Measurements from ENCODE around the gene KAT7.
A peak's percentile ranks its signal among the peaks of the same experiment; 100 is the strongest.
"Not testable (repeated sequence)": the region's sequence is repeated elsewhere in the genome, so short reads cannot be mapped to it uniquely, and the experiment has no call there.

The KAT7 gene

DNA sequence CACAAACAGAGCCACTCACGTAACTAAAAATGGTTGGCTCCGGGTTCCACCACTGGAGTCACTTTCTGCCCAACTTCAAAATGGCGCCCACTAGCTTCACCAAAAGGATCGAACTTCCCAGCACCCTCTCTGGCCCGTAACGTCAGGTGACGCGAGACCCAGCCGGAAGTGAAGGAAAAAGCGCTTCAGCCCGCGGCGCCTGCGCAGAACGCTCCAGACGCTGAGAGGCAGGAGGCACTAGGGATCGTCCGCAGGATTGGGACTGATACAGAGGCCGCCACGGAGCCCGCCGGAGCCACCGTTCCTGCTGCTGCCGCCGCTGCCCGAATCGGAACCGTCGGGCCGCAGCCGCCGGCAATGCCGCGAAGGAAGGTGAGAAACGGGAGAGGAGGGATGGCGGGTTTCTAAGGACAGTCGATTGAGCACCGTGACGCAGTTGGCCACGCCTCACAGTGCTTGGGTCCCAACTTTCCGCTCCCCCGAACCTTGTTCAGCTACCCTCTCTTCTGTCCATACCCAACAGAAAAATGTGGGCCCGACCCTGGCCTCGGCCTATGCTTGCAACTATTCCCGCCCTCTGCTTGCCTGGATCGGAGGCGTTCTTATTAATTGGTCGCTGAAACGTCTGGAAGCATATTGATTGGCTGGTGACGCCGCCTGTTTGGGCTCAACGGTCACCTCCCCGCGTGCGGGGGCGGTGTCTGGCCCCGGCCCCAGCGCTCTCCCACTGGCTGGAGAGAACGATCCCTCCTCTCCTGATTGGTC is at the start of gene KAT7:
KAT7 (plus strand) TSS at position 204 of the 765 bp plus-strand sequence; CDS start at position 358, 154 bp downstream.
- peak; percentile 100 for DNase-seq

DNA sequence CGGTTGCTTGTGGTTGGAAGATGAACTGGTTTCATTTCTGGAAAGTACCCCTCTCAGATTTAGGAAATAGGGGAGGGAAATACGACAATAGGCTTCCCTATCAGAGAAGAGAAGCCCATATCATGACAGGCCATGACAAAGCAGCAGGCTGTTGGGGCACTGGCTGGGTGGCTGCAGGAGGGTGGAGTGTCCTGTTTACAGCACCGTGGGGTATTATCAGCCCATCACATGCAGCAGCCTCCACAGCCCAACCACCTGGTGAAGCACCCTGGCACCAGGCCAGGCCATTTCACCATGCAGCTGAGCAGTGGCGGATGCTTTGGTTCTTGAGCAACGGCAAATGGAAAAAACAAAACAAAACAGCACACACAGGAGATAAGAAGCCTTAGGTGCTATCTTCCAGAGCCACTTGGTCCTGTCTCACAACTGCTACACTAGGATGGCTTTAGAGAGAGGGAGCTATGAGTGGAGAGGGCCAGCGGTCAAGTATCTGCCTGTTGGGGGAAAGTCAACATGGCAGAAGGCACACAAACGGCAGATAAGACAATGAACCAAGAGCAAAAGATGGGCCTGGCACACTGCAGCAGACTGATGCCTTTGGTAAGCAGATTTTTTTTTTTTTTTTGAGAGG is 48.7 kb upstream of the KAT7 start:
- DNase-seq = no peak

DNA sequence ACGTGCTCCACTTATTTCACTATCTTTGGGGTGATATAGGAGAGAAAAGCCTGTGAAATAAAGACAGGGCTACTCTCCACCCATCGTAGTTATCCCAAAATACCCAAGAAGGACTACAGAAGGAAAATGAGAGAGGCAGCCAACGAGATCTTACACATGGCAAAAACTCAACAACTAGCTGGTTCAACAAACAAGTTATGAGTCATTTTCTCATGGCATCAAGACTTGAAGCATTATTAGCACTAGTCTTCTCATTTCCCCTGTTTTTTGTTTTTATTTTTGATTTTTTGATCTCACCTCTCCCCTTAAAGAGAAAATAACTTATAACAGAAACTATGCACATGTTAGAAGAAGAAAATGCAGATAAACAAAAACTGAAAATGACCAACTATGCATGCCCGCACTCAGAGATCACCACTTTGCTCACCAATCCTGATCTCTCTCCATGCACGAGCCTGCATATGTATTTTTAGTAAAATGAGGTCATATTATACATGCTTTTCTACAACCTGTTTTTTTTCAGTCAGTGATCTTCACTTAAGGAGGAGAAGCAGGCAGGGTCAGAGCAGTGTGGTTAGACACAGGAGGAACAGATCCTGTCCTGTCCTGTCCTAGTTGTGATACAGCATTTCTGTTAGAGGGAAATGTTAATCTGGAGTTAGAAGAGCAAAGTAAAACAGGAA is 47.3 kb upstream of the KAT7 start:
- DNase-seq = no peak

DNA sequence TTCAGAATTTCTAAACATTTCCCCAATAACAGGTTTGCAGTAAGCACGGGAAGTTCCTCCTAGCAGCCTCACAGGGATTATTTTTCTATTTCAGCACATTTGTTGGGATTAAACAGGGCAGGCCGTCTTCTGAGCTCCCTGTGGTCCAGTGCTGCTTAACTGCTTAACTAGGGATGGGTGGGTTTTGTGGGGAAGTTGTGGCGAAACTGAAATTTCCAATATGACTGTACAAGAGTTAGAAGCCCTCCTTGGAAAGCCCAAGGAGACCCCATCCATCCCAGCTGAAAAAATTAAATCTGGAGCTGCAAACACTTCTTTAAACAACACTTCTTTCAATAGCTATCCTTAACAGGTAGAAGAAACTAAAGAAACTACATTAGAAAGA is 46.8 kb upstream of the KAT7 start:
- no peak for DNase-seq

- DNase-seq = no peak
These were observed 46.3 kb upstream of the KAT7 start for GRCh38 chr17:49742166-49742638.

DNA sequence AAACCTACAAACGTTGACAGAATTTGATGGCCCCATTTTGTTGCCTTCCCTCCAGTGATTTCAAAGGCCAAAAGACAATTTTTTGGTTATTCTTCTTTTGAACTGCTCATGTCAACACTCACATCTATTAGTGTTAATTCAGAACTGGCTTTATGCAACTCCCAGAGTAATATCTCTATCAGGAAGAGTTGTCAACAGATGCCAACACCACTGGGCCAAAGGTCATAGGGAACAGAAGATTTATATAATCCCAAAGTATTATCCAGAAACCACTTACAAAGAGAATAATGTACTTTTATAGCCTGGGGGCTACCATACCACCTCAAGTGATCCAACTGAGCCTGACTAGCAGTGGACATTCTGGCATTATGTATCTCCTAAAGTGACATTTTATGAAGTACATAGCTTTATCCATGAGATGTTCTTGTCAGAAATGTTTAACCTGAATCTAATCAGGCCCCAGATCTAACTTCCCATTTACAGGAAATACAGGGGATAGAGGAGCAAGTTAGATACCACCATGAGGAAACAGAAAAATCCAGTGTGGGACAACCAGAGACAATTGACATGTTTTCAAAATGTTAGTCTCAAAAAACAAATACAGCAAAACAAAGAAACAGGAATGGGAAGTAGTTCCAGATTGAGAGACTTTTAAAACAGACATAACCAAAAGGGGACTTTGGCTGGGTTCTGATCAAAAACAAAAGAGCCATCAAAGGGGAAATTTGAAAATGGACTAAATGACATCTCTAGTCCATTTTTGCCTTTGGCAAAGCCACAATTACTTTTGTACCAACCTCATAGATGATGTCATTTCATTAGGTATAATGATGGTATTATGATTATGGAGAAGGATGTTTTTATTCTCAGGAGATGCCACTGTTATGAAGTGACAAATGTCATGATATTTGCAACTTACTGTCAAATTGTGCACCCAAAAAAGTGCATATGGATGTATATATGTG is 43.0 kb upstream of the KAT7 start:
- no peak for DNase-seq

- no peak for DNase-seq
These were observed 41.5 kb upstream of the KAT7 start for GRCh38 chr17:49746791-49747490.

DNA sequence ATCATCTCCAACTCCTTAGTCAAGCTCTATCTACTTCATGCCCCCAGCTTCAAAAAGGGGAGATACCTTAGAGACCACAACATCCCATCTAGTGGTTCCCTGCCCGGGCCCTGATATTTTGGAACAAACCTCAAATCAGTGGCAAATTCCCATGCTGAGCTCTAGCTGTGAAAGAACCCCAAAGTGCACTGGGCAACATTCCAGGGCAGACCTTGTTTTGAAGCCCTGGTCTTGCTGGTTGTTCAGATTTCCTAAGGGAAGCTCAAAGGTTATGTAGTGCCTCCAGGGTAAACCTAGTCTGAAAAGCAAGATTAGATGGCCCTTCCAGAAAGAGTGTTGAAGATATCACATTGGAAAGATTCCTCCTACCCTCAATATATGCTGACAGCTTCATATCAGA is 40.8 kb upstream of the KAT7 start:
- no peak for DNase-seq

GRCh38 chr17:49748223-49748622 is 40.3 kb upstream of the KAT7 start:
- DNase-seq = no peak

- DNase-seq = no peak
These were observed 39.7 kb upstream of the KAT7 start for GRCh38 chr17:49748791-49749190.

DNA sequence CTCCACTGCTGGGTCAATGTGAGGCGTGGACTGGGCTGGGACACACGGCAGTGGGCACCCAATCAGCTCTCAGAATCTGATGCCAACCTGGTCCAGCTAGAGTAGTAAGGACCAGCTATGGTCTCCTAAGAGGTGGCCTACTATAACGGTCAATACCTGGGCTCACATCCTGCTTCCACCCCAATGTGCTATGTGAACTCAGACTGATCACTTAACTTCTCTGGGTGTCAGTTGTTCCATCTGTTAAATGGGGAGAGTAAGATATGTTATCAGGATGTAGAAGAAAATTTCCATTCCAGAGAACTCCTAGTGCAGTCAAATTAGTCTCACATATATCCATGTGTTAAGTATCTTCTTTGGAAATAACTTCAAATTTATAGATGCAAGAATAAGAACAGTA is 38.8 kb upstream of the KAT7 start:
- DNase-seq = no peak

DNA sequence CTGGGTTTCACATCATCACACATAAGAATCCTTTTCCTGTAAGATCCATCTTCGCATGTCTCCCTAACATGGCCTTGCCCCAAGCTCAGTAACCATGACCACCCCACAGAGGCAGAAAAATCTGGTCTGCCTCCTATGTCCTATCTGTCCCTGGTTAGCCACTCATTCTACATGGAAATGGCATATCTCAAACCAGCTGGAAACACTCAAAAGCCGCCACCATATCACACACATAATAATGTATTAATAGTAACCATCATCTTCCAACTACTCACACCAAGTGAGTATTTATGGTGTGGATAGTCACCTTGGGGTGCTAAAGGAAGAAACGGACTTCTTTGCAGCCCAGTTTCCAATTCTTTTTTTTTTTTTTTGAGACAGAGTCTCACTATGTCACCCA is 36.0 kb upstream of the KAT7 start:
- no peak for DNase-seq

GRCh38 chr17:49753959-49754391 is 34.5 kb upstream of the KAT7 start:
- no peak for DNase-seq

DNA sequence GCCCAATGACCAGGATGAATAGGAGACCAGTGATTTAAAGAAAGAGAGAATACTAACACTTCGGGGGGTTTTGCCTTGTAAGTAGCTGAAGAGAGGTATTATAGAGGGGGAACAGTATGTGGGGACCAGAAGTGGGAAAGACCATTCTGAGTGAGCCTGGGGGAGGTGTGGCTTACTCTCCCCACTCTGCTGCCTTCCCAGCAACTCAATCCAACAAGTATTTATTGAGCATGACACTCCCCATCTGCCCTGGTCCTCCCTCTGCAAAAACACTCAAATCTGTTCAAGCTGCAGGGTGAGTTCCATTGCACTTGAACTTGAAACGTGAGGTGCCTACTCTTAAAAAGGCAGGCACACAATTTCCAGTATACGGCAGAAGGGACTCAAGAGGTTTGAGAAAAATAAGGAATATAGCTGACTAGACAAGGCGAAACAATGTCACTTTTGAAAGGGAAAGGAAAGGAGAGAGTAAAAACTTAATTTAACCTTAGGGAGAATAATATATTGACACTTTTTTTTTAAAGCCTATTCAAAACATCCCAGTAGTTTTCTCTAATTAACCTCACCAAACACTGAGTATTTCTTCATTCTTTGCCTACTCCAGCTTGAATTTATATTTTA is 32.7 kb upstream of the KAT7 start:
- DNase-seq = no peak

DNA sequence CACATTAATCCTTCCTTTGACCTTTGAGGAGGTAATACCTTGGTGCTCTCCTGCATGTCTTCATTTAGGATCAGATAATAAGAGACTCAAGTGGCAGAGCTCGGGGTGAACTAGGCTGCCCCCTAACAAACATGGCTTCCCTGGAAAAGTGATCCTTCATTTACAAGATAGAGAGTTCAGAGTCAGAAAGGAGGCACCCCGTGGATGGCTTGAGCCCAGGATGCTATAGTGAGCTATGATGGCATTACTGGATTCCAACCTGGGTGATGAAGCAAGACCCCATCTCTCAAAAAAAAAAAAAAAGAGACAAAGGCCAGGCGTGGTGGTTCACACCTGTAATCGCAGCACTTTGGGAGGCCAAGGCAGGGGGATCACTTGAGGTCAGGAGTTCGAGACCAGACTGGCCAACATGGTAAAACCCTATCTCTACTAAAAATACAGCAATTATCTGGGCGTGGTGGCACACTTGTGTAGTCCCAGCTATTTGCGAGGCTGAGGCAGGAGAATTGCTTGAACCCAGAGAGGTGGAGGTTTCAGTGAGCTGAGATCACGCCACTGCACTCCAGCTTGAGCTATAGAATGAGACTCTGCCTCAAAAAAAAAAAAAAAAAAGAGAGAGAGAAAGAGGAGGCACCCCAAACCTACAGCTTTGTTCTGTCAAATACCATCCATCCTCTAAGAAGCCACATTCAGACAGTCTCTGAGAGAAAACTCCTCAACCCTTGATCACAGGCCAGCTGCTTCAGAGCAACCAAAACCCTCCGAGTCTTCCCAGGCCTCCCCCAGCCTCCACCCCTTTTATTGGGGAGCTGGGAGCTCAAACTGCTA is 31.9 kb upstream of the KAT7 start:
- no peak for DNase-seq

- no peak for DNase-seq
These were observed 31.2 kb upstream of the KAT7 start for GRCh38 chr17:49757151-49757777.

GRCh38 chr17:49758464-49759010 is 29.9 kb upstream of the KAT7 start:
- not testable (repeated sequence) for DNase-seq

GRCh38 chr17:49759203-49759602 is 29.3 kb upstream of the KAT7 start:
- no peak for DNase-seq

DNA sequence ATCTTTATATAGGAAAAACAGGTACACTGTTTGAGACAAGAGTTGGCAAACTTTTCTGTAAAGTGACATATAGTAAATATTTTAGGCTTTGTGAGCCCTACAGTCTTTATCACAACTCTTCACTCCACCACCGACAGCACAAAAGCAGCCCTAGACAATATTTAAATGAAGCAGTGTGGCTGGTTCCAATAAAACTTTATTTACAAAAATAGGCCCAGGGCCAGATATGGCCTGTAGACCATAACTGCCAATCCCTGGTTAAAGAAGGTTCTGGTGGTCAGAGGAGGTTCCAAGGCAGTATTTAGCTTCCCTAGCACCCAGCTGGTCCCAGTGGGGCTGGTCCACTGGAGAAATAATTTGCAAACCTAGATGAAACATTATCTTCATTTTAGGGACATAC is 28.2 kb upstream of the KAT7 start:
- DNase-seq = no peak

Data from fibroblast of upper back skin (primary cell).